ENCODE measurements around the gene PALB2.
A peak's percentile ranks its signal among the peaks of the same experiment; 100 is the strongest.
"Not testable (repeated sequence)": the region's sequence is repeated elsewhere in the genome, so short reads cannot be mapped to it uniquely, and the experiment has no call there.

The PALB2 gene

DNA sequence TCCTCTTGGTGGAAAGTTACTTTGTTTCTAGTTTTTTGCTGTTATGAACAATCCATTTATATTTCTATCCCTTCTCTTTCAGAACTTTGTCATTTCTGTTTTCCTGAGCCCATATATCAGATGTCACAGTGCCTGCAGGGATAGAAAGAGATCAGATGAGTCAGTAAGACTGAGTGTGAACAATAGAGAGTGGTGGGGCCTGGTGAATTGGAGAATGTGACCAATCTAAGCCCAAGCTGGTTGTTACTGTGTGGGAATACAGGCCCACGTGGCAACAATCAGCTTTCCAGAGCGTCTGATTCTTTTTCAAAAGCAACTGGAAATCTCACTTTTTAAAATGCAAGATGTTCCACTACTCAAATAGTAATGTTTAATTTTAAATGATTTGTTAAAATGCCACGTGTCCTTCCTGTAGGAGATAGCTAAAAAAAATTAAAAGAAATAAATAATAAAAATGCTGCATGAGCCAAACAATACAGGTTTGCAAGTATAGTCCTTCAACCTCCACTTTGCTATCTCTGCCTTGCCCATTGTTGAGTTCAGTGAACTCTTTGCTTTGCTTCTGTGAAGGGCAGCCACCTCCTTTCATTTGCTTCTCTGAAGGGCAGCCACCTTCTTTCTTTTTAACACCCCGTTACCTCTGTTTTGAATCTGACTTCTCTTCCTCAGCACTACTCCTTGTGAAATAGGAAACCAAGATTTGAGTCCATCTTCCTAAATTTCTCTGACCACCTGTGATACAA is 9.7 kb upstream of the PALB2 start:
- no peak overlapping the region for H3K4me3 ChIP-seq (ENCODE audit: low read depth, low read length)

DNA sequence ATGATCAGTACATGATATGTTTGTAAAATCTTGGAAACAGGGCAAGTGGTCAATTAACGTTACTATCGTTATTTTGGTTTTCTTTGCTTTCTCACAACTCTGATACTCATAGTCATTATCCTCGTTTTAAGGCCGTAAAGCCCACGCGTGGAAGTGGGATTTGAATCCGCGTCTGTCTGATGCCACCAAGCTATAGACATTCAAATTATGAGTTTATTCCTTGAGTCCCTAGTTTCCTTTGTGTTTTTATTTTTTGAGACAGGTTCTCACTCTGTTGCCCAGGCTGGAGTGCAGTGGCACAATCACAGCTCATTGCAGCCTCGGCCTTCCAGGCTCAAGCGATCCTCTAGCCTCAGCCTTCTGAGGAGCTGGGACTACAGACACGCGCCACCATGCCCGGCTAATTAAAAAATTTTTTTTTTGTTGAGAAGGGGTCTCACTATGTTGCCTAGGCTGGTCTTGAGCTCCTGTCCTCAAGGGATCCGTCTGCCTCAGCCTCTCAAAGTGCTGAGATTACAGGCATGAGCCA is 1.2 kb upstream of the PALB2 start:
- peak overlapping the region; percentile 99 for H3K4me3 ChIP-seq (ENCODE audit: low read depth, low read length)

DNA sequence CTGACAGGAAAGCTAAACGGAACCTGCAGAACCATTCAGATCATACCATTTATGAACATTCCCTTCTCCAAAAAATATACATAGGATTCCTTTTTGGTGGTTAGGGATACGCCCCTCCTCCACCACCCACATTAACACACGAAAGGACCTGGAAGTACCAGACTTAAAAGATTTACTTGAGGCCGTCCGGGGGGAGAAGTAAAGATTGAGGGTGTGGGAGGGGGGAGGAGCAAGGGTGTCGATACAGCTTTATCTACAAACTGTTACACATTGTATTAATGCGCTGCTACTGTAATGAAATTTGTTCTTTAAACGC is 537 bp downstream of the PALB2 start:
- peak overlapping the region; percentile 99 for H3K4me3 ChIP-seq (ENCODE audit: low read depth, low read length)

DNA sequence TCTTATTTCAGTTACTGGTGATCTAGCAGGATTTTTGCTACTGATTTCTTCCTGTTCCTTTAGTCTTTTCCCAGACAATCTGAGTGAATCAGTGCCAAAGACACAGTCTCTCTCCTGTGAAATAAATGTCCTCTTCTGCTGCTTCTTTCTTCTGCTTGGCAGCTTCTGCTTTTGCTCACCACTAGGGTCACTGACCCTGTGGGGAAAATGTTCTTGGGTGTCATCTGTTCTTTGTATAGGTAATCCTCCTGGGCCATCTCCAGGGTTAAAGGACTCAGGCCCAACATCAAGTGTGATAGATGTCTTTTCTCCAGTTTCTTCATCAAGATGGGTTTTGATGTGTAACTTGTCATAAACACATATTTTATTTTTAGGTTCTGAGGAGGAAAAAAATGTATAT is 5.2 kb downstream of the PALB2 start:
- no peak overlapping the region for H3K4me3 ChIP-seq (ENCODE audit: low read depth, low read length)

DNA sequence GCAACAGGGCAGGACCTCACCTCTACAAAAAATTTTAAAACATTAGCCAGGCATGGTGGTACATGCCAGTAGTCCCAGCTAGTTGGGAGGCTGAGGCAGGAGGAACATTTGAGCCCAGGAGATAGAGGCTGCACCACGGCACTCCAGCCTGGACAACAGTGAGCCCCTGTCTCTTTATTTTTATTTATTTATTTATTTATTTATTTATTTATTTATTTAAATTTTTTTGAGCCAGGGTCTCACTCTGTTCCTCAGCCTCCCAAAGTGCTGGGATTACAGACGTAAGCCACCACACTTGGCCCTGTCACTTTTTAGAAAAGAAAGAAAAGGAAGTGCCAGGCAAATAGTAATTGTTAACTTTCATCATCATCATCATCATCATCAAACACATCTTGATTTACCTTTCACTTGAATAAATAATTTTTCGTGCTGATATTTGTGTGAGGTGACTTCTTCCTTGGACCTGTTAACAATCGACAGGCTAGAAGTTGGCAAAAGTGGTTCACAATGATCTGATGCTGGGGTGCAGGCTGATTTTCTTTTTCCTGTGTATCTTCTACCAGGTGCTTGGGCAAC is 6.6 kb downstream of the PALB2 start:
- no peak overlapping the region for H3K4me3 ChIP-seq (ENCODE audit: low read depth, low read length)

DNA sequence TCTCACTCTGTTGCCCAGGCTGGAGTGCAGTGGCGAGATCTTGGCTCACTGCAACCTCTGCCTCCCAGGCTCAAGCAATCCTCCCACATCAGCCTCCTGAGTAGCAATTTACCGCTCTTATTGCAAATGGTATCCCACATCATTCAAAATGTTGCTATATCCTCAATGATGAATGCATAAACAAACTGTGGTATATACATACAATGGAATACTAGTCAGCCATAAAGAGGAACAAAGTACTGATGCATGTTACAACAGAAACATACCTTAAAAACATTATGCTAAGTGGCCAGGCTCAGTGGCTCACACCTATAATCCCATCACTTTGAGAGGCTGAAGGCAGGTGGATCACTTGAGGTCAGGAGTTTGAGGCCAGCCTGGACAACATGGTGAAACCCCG is 9.2 kb downstream of the PALB2 start:
- H3K4me3 ChIP-seq (ENCODE audit: low read depth, low read length), result not testable (repeated sequence)

DNA sequence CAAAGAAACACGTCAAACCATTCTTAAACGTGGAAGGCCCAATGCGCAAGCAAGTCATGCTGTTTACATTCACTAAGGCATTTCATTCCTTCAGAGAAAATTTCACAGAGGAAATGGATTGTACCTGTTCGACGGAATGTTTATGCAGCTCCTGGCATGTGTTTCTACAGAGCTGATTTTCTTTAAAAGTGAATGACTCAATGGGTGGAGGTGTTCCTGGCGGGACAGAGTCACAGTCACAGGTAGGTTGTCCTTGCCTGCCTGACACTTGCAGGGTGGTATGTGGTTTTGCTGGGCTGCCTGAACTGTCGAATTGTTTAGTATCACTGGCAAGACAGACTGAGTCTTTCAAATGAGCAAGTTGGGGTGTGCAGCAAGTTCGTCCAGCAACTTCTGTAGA is 11.6 kb downstream of the PALB2 start:
- no peak overlapping the region for H3K4me3 ChIP-seq (ENCODE audit: low read depth, low read length)

DNA sequence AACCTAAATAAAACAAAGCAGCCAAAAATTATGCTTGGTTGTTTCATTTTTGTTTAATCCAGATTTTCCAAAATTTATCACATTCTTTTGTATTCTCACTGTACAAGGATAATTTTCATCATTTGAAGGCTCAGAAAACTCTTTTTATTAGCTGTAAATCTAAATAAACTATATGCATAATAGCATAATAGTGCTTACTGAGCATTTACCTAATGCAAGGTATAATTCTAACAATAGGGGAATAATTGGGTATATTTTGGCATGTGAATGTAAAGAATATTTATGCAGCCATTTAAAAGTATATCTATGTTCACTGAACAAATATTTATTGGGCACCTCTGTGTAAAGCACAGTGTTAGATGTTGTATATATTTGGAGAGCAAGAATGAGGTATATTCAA is 17.0 kb downstream of the PALB2 start:
- H3K4me3 ChIP-seq (ENCODE audit: low read depth, low read length), result no peak overlapping the region

DNA sequence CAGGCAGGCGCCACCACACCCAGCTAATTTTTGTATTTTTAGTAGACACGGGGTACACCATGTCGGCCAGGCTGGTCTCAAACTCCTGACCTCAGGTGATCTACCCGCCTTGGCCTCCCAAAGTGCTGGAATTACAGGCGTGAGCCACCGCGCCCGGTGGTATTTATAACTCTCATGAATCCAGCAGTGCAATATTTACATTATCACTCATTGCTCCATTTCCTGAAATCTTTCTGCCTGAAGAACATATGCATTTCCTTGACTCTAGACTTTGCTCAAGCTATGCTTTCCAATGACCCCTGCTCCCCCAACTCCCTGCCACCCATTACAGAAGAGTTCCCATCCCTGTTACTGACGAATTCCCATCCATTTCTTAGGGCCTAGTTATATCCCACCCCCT is 25.3 kb downstream of the PALB2 start:
- H3K4me3 ChIP-seq (ENCODE audit: low read depth, low read length), result no peak overlapping the region

DNA sequence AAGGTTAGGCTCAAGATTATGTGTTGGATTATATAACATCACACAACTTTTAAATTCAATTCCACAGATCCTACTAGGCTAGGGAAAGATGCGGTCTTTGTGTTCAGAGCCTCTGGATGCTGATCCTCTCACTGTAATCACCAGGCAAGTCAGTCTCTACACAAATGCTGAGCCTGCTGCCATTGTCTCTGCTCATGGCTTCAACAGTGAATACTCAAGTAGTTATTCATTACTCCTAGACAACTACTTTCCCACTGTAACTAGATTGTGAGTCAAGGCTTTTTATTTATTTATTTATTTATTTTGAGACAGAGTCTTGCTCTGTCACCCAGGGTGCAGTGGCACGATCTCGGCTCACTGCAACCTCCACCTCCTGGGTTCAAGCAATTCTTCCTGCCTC is 29.2 kb downstream of the PALB2 start:
- no peak overlapping the region for H3K4me3 ChIP-seq (ENCODE audit: low read depth, low read length)

DNA sequence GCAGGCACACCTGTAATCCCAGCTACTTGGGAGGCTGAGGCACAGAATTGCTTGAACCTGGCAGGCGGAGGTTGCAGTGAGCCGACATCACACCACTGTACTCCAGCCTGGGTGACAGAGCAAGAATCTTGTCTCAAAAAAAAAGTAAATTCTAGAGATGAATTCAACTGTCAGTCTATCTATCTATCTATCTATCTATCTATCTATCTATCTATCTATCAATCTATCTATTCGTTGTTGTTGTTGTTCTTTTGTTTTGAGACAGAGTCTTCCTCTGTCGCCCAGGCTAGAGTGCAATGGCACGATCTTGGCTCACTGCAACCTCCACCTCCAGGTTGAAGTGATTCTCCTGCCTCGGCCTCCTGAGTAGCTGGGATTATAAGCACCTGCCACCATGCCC is 30.2 kb downstream of the PALB2 start:
- not testable (repeated sequence) for H3K4me3 ChIP-seq (ENCODE audit: low read depth, low read length)

DNA sequence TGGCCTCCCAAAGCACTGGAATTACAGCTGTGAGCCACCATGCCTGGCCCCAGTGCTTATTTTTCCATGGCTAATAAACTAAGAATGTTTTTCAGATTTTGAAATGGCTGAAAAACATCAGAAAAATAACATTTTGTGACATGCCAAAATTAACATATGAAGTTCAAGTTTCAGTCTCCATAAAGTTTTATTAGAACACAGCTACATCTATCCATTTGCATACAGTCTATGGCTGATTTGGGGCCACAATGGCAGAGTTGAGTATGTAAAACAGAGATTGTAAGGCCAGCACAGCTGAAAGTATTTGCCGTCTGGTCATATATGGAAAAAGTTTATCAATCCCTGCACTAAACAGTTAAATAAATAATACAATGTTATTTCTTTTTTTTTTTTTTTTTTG is 31.2 kb downstream of the PALB2 start:
- H3K4me3 ChIP-seq (ENCODE audit: low read depth, low read length), result no peak overlapping the region

DNA sequence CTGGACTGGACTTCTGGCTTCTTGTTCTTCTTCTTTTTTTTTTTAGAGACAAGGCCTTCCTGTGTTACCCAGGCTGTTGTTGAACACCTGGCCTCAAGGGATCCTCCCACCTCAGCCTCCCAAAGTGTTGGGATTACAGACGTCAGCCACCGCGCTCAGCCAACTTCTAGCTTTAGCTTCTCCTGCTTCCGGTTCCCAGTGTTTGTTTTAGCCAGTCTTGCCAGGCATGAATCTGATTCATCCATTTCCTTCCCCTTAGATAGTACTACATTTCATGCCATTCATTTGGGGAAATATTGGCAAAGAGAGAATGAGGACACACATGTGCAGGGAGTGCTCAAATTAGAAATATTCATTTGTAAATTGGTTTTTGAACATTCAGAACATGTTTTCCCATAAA is 32.9 kb downstream of the PALB2 start:
- H3K4me3 ChIP-seq (ENCODE audit: low read depth, low read length), result no peak overlapping the region

DNA sequence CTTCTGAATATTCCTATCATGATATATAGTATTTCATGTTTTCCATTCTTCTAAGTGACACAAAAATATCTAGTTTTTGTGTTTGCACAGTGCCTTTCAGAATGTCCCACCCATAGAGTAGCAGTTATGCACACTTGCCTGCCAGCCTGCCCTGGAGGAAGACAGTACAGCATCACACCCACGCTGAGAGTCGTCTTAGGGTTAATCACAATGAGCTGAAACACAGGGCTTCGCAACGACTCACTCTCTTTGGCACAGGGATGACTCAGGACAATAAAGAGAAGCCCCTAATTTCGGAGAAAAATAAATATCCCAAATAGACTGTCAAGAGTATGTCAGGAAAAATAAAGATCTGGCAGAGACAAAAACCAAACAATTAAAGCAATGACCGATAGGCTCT is 33.4 kb downstream of the PALB2 start:
- H3K4me3 ChIP-seq (ENCODE audit: low read depth, low read length), result no peak overlapping the region

DNA sequence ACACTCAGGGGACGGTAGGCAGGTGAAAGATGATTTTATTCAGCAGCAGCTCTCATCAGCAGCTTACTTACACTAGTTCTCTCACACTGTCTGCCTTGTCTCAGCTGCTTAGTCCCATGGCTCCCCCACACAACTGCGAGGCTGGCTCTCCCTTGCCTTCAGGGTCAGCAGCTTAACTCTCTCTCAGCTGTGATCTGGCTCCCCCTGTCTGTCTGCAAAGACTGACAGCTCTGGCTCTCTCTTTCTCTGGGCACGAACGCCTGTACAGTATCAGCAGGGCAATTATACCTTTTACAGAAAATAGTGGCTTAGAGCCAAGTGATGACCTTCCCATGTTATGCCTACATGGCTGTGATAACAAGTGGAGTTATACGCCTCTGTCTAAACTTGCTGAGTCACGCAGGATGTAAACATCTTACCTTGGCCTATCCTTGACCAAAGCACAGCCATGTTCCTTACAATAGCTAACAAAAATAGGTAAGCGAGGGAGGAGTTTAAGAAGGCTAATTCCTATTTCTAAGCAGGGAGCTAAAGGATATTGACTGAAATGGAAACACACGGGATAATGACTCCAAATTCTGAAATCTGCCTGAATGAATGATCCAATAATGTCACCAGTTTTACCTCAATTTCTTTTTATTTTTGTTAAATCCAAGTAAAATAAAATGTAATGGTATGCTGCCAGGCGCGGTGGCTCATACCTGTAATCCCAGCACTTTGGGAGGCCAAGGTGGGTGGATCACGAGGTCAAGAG is 43.9 kb downstream of the PALB2 start:
- no peak overlapping the region for H3K4me3 ChIP-seq (ENCODE audit: low read depth, low read length)

DNA sequence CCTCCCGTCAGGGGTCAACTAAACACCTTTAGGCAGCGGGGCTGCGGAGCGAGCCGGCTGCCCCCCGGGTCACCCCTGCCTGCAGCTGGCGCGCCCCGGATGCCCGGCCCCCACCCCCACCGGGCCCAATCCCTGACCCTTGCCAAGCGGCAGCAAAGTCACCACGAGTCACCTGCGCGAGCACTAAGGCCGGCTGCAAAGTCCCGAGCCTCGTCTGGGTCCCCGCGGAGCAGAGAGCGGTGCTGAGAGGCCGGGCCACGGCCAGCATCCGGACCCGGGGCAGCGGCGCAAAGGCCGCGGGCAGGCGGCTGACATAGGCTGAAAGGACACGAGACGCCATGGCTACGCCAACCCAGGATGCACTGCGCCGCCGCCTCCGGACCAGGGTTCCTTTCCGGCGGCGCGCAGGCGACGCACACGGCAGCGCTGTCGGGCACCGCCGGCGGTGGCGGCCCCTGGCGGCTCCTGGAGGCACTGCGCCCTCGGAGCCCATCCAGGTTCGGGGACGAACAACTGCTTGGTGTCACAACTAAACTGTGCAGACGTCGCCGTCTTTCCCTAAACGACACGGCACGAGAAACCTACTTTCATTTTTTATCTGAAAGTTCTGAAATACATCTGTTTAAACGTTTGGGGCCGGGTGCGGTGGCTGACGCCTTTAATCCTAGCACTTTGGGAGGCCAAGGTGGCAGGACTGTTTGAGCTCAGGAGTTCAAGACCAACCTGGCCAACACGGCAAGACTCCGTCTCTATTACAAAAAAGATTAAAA is 45.0 kb downstream of the PALB2 start, which contains the start of gene NDUFAB1:
NDUFAB1 (minus strand) TSS at position 366 of the 770 bp plus-strand sequence; CDS start at position 340, 26 bp downstream.
- peak within 1 kb of the TSS; percentile 99 for H3K4me3 ChIP-seq (ENCODE audit: low read depth, low read length)

DNA sequence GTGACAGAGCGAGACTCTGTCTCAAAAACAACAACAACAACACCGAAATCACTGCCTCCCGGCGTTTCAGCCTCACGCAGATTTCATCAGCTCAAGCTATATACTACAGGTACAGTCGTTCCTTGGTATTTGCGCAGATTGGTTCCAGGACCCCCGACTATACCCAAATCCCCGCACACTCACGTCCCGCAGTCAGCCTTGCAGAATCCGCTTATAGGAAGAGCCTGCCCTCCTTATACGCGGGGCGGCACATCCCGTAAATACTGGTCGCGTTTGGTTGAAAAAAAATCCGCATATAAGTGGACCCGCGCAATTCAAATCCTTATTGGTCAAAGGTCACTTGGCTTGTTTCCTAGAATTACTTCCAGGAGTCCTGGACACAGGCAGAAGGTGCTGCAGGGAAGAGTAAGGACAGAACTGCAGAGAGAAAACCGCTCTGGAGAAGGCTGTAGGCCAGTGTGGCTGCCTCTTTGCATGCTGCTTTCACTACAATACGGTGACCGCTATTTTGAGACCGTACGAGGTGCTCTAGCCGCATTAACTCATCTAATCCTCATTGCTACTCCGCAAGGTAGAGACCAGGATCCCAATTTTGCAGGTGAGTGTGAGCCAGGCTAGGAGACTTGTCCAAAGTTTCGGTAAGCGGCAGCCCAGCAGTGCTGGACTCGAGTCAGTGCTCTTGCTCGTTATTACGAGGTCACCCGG is 45.7 kb downstream of the PALB2 start:
- H3K4me3 ChIP-seq (ENCODE audit: low read depth, low read length), result peak overlapping the region; percentile 99

DNA sequence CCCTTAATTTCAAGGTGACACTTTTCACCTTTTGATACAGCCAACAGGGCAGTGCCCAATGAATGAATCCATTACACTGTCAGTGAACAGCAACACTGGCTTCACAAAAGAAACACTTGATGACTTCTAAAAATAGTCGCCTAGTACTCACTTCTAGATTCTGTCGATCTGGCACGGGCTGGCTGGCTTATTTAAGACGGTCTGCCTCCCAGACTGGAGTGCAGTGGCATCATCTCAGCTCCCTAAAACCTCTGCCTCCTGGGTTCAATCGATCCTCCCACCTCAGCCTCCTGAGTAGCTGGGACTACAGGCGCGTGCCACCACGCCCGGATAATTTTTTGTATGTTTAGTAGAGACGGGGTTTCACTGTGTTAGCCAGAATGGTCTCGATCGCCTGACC is 46.9 kb downstream of the PALB2 start:
- no peak overlapping the region for H3K4me3 ChIP-seq (ENCODE audit: low read depth, low read length)

DNA sequence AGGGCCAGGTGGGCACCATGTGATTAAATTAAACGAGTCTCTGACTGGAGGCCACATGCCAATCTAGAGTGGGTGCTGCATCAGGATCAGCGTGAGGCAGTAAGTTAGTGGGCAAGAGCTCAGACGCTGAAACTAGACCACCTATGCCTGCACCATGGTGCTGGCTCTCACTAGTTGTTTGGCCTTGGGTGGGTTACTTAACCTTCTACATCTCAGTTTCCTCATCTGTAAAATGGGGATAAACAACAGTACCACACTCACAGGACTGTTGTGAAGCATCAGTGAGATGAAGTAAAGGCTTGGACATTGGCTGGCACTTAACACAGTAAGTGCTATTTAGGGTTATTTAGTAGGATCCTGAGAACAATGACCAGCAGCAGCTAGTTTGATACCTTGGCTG is 50.9 kb downstream of the PALB2 start:
- no peak overlapping the region for H3K4me3 ChIP-seq (ENCODE audit: low read depth, low read length)

DNA sequence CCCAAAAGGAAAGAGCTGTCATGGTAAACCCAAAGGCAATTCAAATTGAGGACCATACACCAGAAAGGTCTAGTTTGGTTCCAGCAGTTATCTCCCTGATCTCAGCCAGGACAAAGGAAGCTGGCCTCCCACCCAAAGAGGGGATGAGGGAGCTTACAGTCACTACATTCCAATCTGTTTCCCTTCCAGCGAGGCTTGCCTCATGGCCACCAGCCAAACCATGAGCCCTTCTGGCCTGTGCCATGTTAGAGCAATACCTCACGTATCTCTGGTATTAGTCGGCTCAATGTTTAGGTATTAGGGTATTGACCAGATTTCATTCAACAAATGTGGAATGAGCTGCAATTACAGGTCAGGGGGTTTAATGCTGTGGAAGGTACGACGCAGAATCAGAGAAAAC is 53.4 kb downstream of the PALB2 start:
- no peak overlapping the region for H3K4me3 ChIP-seq (ENCODE audit: low read depth, low read length)

Measured in iPS-11a (cell line).